Muscle layer of colon (tissue), 2 donors: ENCODE data around the gene MPHOSPH9.

ENCODE experiments used
- H3K27ac ChIP-seq: one replicate; pipeline ENCODE4 v1.7.0; 2013; ENCODE audit warnings: low read depth, mild to moderate bottlenecking, low read length, moderate library complexity
- H3K27me3 ChIP-seq, 2 donors: one replicate each; pipeline ENCODE4 v1.7.0; 2013; ENCODE audit warnings: low read length in 2 of 2, mild to moderate bottlenecking in 2 of 2; ENCODE audit not compliant: insufficient read depth in 2 of 2, control insufficient read depth in 1 of 2
- H3K36me3 ChIP-seq: one replicate; pipeline ENCODE4 v1.7.0; 2013; ENCODE audit warnings: mild to moderate bottlenecking, low read length; ENCODE audit not compliant: insufficient read depth
- H3K4me1 ChIP-seq: one replicate; pipeline ENCODE4 v1.7.0; 2013; ENCODE audit warnings: mild to moderate bottlenecking, low read length; ENCODE audit not compliant: insufficient read depth
- H3K4me3 ChIP-seq, 2 donors: one replicate each; pipeline ENCODE4 v1.7.0; 2013; ENCODE audit warnings: low read length in 2 of 2, low read depth in 1 of 2, mild to moderate bottlenecking in 1 of 2, moderate library complexity in 1 of 2
- H3K9ac ChIP-seq: one replicate; pipeline ENCODE4 v1.7.0; 2013; ENCODE audit warnings: low read length
- H3K9me3 ChIP-seq: one replicate; pipeline ENCODE4 v1.7.0; 2013; ENCODE audit warnings: mild to moderate bottlenecking, low read length
- donor health status: abdominal sarcoma.
- donor health status: Adenocarcinoma of cecum.

The MPHOSPH9 gene

GRCh38 chr12:123267991-123268843 is 35.3 kb upstream of the MPHOSPH9 start:
- H3K27ac ChIP-seq = no peak overlapping the region
- no peak overlapping the region for H3K4me3 ChIP-seq

GRCh38 chr12:123267335-123267920 is 34.5 kb upstream of the MPHOSPH9 start:
- H3K36me3 ChIP-seq = peaks cover 8% of the 10 kb centered on the region
- no peaks in the 10 kb centered on the region for H3K27me3 ChIP-seq
- H3K4me1 ChIP-seq = peaks cover 30% of the 10 kb centered on the region
- no peaks in the 10 kb centered on the region for H3K9me3 ChIP-seq
- H3K4me3 ChIP-seq = no peak overlapping the region
- no peak overlapping the region for H3K9ac ChIP-seq
- H3K27ac ChIP-seq = no peak overlapping the region

More at GRCh38 chr12:123267991-123268843, 35.3 kb upstream of the MPHOSPH9 start:
- peaks cover 31% of the 10 kb centered on the region for H3K4me1 ChIP-seq
- H3K36me3 ChIP-seq = peaks cover 8% of the 10 kb centered on the region
- no peak overlapping the region for H3K9ac ChIP-seq
- H3K27me3 ChIP-seq = no peaks in the 10 kb centered on the region
- H3K9me3 ChIP-seq = no peaks in the 10 kb centered on the region

- no peaks in the 10 kb centered on the region for H3K27me3 ChIP-seq
- no peaks in the 10 kb centered on the region for H3K9me3 ChIP-seq
- peaks cover 12% of the 10 kb centered on the region for H3K36me3 ChIP-seq
- H3K27ac ChIP-seq = no peak overlapping the region
- H3K4me3 ChIP-seq = no peak overlapping the region
- peaks cover 26% of the 10 kb centered on the region for H3K4me1 ChIP-seq
- H3K9ac ChIP-seq = no peak overlapping the region
Observed at GRCh38 chr12:123266679-123267277, 33.8 kb upstream of the MPHOSPH9 start.

- no peak overlapping the region for H3K4me3 ChIP-seq
- H3K27me3 ChIP-seq = no peaks in the 10 kb centered on the region
- peaks cover 26% of the 10 kb centered on the region for H3K4me1 ChIP-seq
- H3K9me3 ChIP-seq = no peaks in the 10 kb centered on the region
- no peak overlapping the region for H3K9ac ChIP-seq
- peaks cover 19% of the 10 kb centered on the region for H3K36me3 ChIP-seq
- no peak overlapping the region for H3K27ac ChIP-seq
Observed at GRCh38 chr12:123265851-123266678, 33.1 kb upstream of the MPHOSPH9 start.

GRCh38 chr12:123264642-123265041 is 31.7 kb upstream of the MPHOSPH9 start:
- Histone ChIP-seq H3K9me3 (no peaks in the 10 kb centered on the region), H3K36me3 (peaks cover 33% of the 10 kb centered on the region), H3K27ac (no peak overlapping the region), H3K4me3 (no peak overlapping the region), H3K27me3 (no peaks in the 10 kb centered on the region), H3K9ac (no peak overlapping the region), H3K4me1 (peaks cover 18% of the 10 kb centered on the region)

GRCh38 chr12:123263196-123263817 is 30.4 kb upstream of the MPHOSPH9 start:
- Histone ChIP-seq H3K27me3 (no peaks in the 10 kb centered on the region), H3K4me1 (peaks cover 7% of the 10 kb centered on the region), H3K27ac (no peak overlapping the region), H3K9me3 (no peaks in the 10 kb centered on the region), H3K36me3 (peaks cover 42% of the 10 kb centered on the region), H3K9ac (no peak overlapping the region), H3K4me3 (no peak overlapping the region)

- Histone ChIP-seq H3K27me3 (no peaks in the 10 kb centered on the region), H3K36me3 (peaks cover 50% of the 10 kb centered on the region), H3K27ac (no peak overlapping the region), H3K4me1 (no peaks in the 10 kb centered on the region), H3K4me3 (no peak overlapping the region), H3K9ac (no peak overlapping the region), H3K9me3 (no peaks in the 10 kb centered on the region)
Observed at GRCh38 chr12:123261196-123261595, 28.3 kb upstream of the MPHOSPH9 start.

- Histone ChIP-seq H3K9ac (no peak overlapping the region), H3K4me3 (no peak overlapping the region), H3K36me3 (peaks cover 57% of the 10 kb centered on the region)
Observed at GRCh38 chr12:123260081-123260480, 27.1 kb upstream of the MPHOSPH9 start.

GRCh38 chr12:123258593-123258992 is 25.7 kb upstream of the MPHOSPH9 start:
- no peak overlapping the region for H3K27ac ChIP-seq
- no peaks in the 10 kb centered on the region for H3K9me3 ChIP-seq

More at GRCh38 chr12:123260081-123260480, 27.1 kb upstream of the MPHOSPH9 start:
- Histone ChIP-seq H3K27ac (no peak overlapping the region), H3K9me3 (no peaks in the 10 kb centered on the region), H3K4me1 (peaks cover 1% of the 10 kb centered on the region), H3K27me3 (no peaks in the 10 kb centered on the region)

GRCh38 chr12:123254853-123255446 is 22.0 kb upstream of the MPHOSPH9 start:
- Histone ChIP-seq H3K4me3 (no peak overlapping the region), H3K27me3 (no peaks in the 10 kb centered on the region), H3K9ac (no peak overlapping the region), H3K4me1 (peaks cover 27% of the 10 kb centered on the region), H3K27ac (no peak overlapping the region), H3K9me3 (no peaks in the 10 kb centered on the region), H3K36me3 (peaks cover 39% of the 10 kb centered on the region)

More at GRCh38 chr12:123258593-123258992, 25.7 kb upstream of the MPHOSPH9 start:
- Histone ChIP-seq H3K4me1 (peaks cover 15% of the 10 kb centered on the region), H3K36me3 (peaks cover 61% of the 10 kb centered on the region), H3K27me3 (no peaks in the 10 kb centered on the region), H3K4me3 (no peak overlapping the region), H3K9ac (no peak overlapping the region)
